Fibroblast of mammary gland (primary cell): ENCODE measurements around the gene EGFLAM.

Source experiments
- DNase-seq: peaks from one replicate; pipeline ENCODE4 v3.0.0-alpha.2; 2010; ENCODE audit warnings: low read depth
- H3K4me3 ChIP-seq: 2 replicates; pipeline ENCODE4 v1.5.1; 2011; ENCODE audit warnings: low read depth, mild to moderate bottlenecking, low read length, moderate library complexity; ENCODE audit not compliant: control insufficient read depth
- CTCF ChIP-seq: conservative IDR thresholded peaks from 2 replicates; pipeline ENCODE4 v1.5.1; 2011; ENCODE audit warnings: low read depth, low read length, inconsistent platforms; ENCODE audit not compliant: control insufficient read depth, insufficient read depth

EGFLAM gene

DNA sequence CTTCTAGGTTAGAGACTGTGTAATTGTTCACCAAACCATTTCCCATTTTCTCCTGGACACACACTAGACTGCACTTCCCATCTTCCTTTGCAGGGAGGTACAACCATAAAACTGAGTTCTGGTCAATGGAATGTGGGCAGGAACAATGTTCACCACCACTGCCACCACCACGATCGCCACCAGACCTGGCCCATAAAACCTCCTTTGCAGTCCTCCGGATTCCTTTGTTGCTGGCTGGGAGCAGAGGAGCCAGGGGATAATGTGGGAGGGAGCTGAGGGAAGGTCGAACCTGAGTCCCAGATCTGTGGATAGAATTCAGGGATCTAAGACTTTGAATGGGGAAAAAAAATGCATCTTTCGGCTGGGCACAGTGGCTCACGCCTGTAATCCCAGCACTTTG is 29.4 kb upstream of the EGFLAM start:
- H3K4me3 ChIP-seq, result no peak overlapping the region

GRCh38 chr5:38234737-38235136 is 23.6 kb upstream of the EGFLAM start:
- no peak overlapping the region for H3K4me3 ChIP-seq
- TF ChIP-seq CTCF, result no peak

More for the DNA sequence above, 29.4 kb upstream of the EGFLAM start:
- no peak for DNase-seq
- TF ChIP-seq CTCF, result no peak

GRCh38 chr5:38237681-38238080 is 20.7 kb upstream of the EGFLAM start:
- no peak for DNase-seq
- H3K4me3 ChIP-seq, result no peak overlapping the region
- no peak for TF ChIP-seq CTCF

More at GRCh38 chr5:38234737-38235136, 23.6 kb upstream of the EGFLAM start:
- no peak for DNase-seq

DNA sequence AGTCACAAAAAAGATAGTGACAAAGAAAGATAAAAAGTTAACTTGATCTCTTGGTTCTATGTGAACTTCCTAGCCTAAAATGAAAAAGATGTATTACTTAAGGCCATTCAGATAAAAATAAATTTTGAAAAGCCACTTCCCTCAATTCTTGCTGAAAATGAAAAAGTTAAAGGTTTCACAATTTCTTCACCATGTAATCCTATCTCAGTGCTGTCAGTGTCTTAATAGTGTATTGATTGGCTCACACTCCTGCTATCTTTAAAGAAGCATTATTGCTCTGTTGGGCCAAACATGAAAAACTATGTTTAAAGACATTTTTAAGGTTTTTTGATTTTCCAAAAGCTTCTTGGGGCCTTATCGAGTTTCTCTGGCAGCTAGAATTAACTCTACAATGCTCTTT is 18.1 kb upstream of the EGFLAM start:
- no peak for TF ChIP-seq CTCF

DNA sequence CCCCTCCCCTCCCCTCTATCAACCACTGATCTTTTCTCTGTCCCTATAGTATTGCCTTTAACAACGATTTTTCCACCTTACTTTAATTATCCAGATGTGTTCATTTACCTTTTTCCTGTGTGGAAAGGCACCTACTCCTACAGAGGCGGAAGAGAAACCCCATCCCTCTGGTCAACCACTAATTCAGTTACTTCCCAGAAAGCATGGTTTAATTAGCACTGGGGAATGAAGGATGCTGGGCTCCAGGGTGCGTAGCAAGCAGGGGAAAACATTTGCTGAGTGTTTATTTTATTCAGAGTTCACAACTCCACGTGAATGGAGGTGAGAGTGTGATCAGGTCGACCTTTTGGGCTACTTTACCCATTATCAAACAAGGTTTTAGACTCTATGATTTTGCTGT is 16.7 kb upstream of the EGFLAM start:
- TF ChIP-seq CTCF, result no peak
- no peak overlapping the region for H3K4me3 ChIP-seq
- DNase-seq, result no peak

More for the DNA sequence above, 18.1 kb upstream of the EGFLAM start:
- no peak for DNase-seq
- H3K4me3 ChIP-seq, result no peak overlapping the region

DNA sequence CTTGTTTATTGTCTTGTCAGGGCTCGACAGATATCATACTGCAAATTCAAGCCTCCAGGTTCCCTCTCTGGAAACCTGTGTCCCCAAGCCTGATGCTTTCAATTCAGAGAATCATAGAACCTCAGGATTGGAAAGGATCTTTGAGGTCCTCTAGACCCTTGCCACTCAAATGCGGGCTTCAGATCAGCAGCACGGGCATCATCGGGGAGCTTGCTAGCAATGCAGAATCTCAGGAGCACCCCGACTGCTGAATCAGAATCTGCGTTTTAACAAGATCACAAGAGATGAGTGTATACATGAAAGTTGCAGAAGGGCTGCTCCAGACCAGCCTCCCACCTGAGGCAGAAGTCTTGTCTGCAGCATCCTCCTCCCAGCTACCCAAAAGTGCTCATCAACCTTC is 13.1 kb upstream of the EGFLAM start:
- H3K4me3 ChIP-seq, result no peak overlapping the region
- no peak for DNase-seq
- no peak for TF ChIP-seq CTCF

DNA sequence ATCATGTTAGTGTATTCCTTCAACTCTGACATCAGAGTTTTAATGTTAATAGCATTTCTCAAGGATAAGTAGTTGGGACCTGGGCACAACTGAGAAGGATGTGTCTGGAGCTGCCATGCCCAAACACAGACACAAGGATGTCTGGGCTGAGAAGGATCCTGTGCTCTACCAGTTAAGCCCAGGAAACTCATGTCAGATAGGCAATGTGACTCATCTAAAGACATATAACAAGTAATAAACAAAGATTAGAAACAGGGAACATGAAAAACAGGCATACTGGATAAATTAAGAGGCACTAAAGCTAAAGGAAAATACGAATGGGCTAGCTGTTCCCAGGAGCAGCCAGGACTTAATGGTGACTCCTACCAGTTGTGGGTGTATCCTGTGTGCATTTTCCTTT is 9.1 kb upstream of the EGFLAM start:
- no peak for DNase-seq
- no peak for TF ChIP-seq CTCF
- H3K4me3 ChIP-seq, result no peak overlapping the region
